T1000 (cell line): ENCODE data around the gene NRG3.

ENCODE experiments used
- DNase-seq: peaks from one replicate; lab custom pipeline; 2025; ENCODE audit warnings: mixed read lengths; lab: John Stamatoyannopoulos, UW

Gene NRG3

DNA sequence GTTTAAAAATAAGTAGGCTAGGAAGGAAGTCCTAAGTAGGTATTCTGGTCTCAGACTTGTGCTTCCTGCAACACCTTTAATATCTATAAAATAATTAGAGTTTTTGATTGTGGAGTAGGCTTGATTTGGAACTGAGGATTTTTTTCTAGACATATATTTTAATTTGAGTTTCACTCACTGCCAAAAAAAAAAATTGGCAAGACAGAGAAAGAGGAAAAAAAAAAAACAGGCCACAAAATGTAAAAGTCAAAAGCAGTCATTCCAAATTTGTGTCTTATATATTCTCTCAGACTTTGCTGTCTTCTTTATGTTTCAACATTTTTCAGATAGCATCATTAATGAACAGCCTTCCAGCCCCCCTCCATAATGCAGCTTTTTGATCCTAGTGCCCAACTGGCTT lies 346.1 kb downstream of the NRG3 start:
- no peak for DNase-seq

DNA sequence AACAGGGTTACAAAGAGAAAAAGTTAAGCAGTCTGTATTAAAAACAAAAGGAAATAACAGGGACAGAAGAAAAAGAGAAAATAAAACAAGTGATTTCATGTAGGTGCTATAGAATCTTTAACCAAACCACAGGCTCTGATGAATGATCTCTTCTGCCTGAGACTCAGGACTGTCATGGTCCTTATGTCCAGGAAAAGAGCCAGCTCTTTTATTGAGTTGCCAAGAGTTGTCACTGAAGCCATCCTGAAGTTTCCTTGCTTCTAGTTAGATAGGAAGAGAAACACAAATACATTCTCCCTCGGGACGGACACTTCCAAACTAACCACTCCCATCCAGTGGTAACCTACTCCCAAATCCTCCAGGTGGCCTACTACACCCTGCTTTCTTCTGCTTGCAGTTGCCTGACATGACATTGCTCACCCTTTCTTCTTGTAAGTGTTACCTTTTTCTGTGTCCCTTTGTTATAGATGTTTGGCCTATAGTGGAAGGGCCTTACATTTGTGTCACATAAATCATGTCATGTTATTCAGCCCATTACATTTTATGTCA lies 346.7 kb downstream of the NRG3 start:
- no peak for DNase-seq

GRCh38 chr10:82228701-82229100 lies 353.7 kb downstream of the NRG3 start:
- no peak for DNase-seq

- no peak for DNase-seq
Measured at GRCh38 chr10:82234173-82234572, 359.2 kb downstream of the NRG3 start.

DNA sequence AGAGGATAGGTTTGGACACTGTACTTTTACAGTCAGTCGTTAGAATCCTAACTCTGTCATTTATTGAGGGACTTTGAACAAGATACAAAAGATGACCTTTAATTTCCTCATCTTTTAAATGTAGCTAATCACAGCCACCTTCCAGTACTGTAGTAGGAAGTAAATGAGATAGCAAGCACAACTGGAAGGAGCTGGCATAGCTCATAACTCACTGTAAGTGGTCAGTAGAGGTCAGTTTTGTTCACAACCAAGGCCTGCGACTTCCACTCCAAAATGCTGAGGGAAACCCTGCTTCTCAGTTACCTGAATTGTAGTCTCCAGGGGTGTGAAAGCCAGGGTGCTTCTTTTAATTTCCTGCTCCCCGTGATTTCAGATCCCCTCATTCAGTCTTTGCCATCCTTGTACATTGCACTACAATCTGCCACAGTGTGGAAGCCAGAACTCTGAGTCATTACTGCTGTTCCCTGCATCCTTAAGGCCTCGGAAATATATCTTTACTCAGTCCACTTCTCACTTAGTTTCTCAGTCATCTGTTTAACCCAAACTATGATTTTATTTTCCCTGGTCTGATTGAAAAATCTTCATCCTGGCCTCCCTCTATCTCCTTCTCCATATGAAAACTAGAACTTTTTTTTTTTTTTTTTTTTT lies 361.2 kb downstream of the NRG3 start:
- DNase-seq, result no peak

DNA sequence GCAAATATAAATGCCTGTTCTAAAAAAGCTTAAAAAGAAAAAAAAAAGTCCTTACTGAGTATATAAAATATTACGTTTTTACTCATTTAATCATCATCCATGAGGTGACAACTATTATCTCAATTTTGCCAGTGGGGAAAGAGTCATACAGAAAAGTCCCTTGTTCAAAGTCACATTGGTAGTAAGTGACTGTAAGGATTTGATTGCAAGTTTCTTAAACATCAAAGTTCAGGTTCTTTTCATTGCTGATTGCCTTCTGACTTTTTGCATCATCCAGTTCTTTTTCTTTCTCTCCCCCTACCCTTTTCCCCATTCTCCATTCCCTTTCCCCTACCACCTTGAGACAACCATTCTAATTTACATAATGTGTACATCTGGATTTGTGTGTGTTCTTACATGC lies 363.3 kb downstream of the NRG3 start:
- DNase-seq, result no peak

DNA sequence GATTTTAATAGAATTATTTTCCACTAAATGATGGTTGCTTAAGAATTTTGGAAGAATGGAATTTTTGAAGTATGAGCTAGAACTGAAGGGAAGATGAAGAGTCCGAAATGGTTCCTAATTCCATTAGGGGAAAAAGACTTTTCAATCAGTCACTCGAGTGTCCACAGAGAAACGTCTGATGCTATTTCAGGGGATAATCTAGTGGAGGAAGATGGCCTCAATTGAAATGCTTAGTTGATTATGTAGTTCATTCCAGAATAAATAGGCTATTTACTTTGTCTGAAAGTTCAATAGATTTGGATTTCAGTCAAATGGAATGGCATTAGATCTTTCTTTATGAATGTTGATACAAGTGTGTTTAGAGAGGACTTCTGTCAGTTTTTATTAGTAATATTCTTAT lies 365.4 kb downstream of the NRG3 start:
- DNase-seq, result no peak

- DNase-seq, result no peak
Measured at GRCh38 chr10:82242778-82243177, 367.8 kb downstream of the NRG3 start.

DNA sequence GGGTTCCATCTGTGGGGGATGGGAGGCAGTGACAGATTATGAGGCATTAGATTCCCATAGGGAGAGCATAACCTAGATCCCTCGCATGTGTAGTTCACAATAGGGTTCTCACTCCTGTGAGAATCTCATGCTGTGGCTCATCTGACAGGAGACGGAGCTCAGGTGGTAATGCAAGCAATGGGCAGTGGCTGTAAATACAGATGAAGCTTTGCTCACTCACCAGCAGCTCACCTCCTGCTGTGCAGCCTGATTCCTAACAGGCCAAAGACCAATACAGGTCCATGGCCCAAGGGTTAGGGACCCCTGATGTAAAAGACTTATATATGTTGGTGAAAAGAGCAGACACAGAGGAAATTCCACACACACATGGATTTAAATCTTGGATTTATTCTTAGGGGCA lies 370.2 kb downstream of the NRG3 start:
- DNase-seq, result no peak

DNA sequence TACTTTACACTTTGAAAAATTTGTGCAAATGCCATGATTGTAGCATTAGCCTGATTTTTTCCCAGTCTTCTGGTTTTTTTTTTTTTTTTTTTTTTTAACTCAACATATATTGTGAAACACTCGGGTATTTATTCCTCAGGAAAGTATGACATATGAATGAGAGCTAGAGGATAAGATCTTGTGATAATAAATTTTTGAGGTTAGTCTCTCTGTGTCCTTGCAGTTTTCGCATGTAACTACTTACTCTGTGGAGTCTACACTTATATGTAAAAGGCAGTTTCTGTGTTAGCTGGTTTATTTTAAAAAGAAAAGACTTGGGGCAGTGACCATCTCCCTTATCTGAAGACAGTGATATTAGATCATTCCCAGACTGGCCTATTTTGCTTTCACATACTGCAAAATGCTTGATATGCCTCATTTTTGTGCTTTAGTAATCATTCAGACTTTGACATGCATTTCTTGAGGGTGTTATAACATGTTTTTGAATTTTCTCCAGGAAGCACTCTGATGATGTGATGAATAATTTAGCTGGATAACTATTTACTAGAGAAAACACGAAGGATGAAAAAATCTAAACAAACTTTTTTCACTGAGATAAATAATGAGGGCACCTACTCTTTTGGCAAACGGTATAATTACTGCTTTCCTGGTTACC lies 371.0 kb downstream of the NRG3 start:
- no peak for DNase-seq

GRCh38 chr10:82249141-82249540 lies 374.1 kb downstream of the NRG3 start:
- DNase-seq, result no peak

GRCh38 chr10:82251222-82251906 lies 376.4 kb downstream of the NRG3 start:
- DNase-seq, result no peak

DNA sequence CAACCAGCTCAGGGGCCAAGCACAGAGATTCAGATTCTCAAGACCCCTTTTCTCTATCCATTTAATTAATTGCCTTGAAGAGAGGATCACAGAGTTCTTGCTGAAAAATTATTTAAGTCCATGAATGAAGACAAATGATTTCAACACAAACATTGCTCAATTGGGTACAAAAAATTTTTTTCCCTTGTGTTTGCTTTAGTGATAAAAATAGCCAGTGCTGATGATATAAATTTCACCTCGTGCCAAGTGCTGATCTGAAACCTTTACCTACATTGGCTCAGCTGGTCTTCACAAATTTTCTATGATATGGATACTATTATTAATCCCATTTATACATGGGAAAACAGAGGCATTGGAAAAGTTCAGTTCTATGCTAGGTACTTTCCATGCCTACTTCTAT lies 377.1 kb downstream of the NRG3 start:
- DNase-seq, result no peak

GRCh38 chr10:82254237-82254636 lies 379.2 kb downstream of the NRG3 start:
- no peak for DNase-seq

DNA sequence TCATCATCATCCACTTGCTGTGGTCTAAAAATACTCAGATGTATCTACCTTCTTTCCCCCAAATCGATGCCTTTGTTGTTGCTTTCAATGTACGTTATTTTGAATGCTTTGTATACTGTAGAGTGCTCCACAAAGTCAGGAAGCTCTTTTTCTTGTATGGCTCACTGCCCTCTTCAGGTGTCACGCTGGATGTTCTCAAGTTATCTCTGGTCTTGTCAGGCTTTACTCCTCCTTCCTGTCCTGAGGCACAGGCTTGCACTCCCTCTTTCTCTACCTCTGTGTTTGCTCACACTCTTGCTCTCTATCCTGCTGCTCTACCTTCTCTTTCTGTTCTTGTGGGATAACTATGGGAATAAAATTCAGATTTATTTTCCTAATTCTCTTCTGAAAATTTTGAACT lies 381.3 kb downstream of the NRG3 start:
- no peak for DNase-seq

GRCh38 chr10:82266438-82266837 lies 391.4 kb downstream of the NRG3 start:
- DNase-seq, result no peak

GRCh38 chr10:82267014-82267413 lies 392.0 kb downstream of the NRG3 start:
- no peak for DNase-seq

DNA sequence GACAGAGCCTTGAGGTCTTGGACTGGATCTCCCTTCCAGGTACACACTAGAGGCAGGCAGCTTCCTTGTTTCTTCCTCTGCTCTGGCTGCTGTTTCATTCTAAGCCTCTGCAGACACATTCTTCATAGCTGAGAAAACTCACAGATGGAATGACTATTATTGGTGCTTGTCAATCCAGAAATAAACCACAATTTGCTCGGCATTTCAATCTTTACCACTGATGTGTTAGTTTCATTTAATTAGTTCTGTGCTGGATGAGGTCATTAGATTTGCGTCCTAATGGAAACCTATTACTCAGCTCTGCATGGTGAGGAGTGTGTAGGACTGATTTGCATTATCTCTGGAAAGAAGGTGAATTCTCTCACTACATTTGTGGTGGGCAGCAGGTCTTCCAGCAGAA lies 392.5 kb downstream of the NRG3 start:
- no peak for DNase-seq

DNA sequence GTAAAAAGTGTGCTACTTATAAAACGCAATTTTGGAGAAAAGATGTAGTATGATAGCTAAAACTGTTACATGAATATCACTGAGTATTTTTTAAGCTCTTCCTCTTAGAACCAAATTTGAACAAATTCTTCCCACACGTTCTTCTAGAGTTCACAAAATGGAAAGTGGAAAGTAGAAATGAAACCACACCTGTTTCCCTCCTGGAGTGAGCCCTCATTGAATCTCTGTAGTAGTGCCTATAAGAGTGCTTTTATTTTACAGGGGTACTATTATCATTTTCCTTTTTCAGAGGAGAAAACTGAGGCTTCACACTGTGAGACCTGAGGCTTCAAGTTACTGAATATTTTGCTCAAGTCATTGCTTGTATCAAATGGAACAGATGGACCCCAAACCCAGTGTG lies 393.0 kb downstream of the NRG3 start:
- DNase-seq, result no peak

DNA sequence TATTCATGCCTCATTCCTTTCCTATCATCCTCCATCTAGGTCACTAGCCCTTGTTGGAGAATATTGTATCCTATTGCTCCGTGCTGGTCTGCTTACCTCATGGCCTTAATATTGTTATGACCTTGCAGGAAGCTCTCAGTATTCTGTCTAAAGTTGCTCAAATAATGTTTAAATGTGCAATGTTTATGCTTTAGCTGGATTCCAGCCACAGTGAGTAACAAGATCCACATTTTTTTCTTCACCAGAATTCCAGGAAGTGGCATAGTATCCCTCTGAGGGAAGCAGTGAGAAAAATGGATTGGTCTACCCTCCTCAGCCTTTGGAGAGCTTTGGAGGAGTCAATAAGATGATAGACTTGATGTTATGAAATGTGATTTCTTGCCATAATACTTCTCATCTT lies 402.6 kb downstream of the NRG3 start:
- no peak for DNase-seq

DNA sequence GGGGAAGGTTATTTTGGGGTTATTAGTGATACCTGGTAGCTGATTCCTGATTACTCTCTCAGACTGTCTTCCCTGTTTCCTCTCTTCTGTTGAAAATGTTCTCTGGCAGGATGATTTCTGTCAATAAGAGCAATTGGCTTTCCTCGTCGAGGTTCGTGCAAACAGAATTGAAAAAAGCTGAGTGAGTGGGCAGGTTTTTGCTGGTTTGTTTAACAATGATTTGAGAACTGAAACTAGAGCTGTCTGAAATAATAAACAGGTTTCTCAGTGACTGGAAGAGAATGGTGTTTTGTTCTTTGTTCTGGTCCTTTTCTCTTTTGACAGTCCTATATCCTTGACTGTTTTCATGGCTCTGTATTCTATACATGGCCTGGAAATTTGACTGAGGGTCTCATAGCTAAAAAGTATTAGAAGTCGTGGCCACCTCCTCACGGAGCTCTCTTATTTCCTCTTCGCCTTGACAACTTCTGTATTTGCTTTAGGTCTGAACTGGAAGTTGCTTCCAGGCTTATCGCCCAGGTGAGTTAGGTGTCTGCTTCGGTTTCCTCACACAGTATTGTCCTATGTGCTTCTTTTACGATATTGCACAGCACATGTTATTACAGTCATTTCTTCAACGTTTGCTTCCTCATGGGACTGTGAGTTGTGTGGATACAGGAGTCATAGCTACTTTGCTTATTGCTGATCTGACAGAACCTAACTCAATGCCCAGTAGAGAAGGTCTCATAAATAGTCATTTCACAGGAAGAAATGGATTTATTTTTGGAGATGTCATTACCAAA lies 403.6 kb downstream of the NRG3 start:
- DNase-seq, result no peak

- no peak for DNase-seq
Measured at GRCh38 chr10:82282782-82283456, 407.9 kb downstream of the NRG3 start.
